ENCODE data around the gene IFFO2. TPM values are rescaled to one million over a fixed set of nuclear protein-coding genes. Genes with fewer than 3 reads are reported as not detected.

Gene IFFO2
- total RNA-seq, 4 donors from 2014 or later: 4.1 to 19.4 (median 7.3) TPM

- Histone ChIP-seq H3K27ac (peak within 1 kb of the TSS; percentile 90 to 93), H3K4me3 (peak within 1 kb of the TSS; percentile 56 to 73)
- intact Hi-C loops (cut with DNase I; ENCODE audit: low total_unique reads): no loop called here
Observed at GRCh38 chr1:18902523-18903290, 53.8 kb downstream of the IFFO2 start, which contains the start of gene ALDH4A1. Gene ALDH4A1, minus strand, starts transcription at chr1:18902555. Its CDS starts 32 bp downstream, at chr1:18902523.

GRCh38 chr1:18901952-18902522 is 54.4 kb downstream of the IFFO2 start:
- H3K4me1 ChIP-seq: no peaks in the 10 kb centered on the region
- intact Hi-C loops (cut with DNase I; ENCODE audit: low total_unique reads): no loop called here
- peak in 1 of 2 donors; percentile 34 for DNase-seq

More at GRCh38 chr1:18902523-18903290, 53.8 kb downstream of the IFFO2 start, which contains the start of gene ALDH4A1:
- no peaks in the 10 kb centered on the region for H3K4me1 ChIP-seq
- H3K27me3 ChIP-seq: no peaks in the 10 kb centered on the region
- no peaks in the 10 kb centered on the region for H3K36me3 ChIP-seq
- TF ChIP-seq CTCF (IDR thresholded peaks at IDR 0.05) (peak in 2 of 4 experiments; percentile 12 to 21), POLR2A (IDR thresholded peaks at IDR 0.05) (peak; percentile 39 to 40)
- DNase-seq: peak; percentile 98 to 99
- no peaks in the 10 kb centered on the region for H3K9me3 ChIP-seq

GRCh38 chr1:18901147-18901951 is 55.1 kb downstream of the IFFO2 start:
- H3K4me3 ChIP-seq: peak overlapping the region; percentile 56 to 73
- intact Hi-C loops (cut with DNase I; ENCODE audit: low total_unique reads): no loop called here
- DNase-seq: no peak
- H3K27me3 ChIP-seq: no peaks in the 10 kb centered on the region
- no peaks in the 10 kb centered on the region for H3K4me1 ChIP-seq
- no peaks in the 10 kb centered on the region for H3K36me3 ChIP-seq
- H3K9me3 ChIP-seq: no peaks in the 10 kb centered on the region
- no peak for TF ChIP-seq POLR2A (IDR thresholded peaks at IDR 0.05)
- no peak for TF ChIP-seq CTCF (IDR thresholded peaks at IDR 0.05)
- H3K27ac ChIP-seq: peak overlapping the region in 1 of 2 donors; percentile 90

More at GRCh38 chr1:18901952-18902522, 54.4 kb downstream of the IFFO2 start:
- Histone ChIP-seq H3K36me3 (no peaks in the 10 kb centered on the region), H3K27me3 (no peaks in the 10 kb centered on the region), H3K9me3 (no peaks in the 10 kb centered on the region), H3K4me3 (peak overlapping the region; percentile 56 to 73), H3K27ac (peak overlapping the region; percentile 90 to 93)
- TF ChIP-seq POLR2A (IDR thresholded peaks at IDR 0.05) (peak; percentile 15 to 44), CTCF (IDR thresholded peaks at IDR 0.05) (no peak)

GRCh38 chr1:18900303-18900841 is 56.1 kb downstream of the IFFO2 start:
- Histone ChIP-seq H3K9me3 (no peaks in the 10 kb centered on the region), H3K36me3 (no peaks in the 10 kb centered on the region), H3K27ac (no peak overlapping the region), H3K27me3 (no peaks in the 10 kb centered on the region), H3K4me3 (no peak overlapping the region), H3K4me1 (no peaks in the 10 kb centered on the region)
- intact Hi-C loops (cut with DNase I; ENCODE audit: low total_unique reads): no loop called here
- DNase-seq: no peak
- no peak for TF ChIP-seq POLR2A (IDR thresholded peaks at IDR 0.05)
- no peak for TF ChIP-seq CTCF (IDR thresholded peaks at IDR 0.05)
